HL-60 (cell line): ENCODE measurements around the gene FAR1.

ENCODE experiments used
- DNase-seq, 2 experiments: peaks; one replicate each; pipeline ENCODE4 v3.0.0-alpha.2; 2010 to 2020; ENCODE audit warnings: low read depth in 1 of 2, low spot score in 1 of 2
- H3K27ac ChIP-seq: fragments of 250-450 bp; sonication (Bioruptor Pico); replicated peaks from 2 replicates; pipeline ENCODE4 v1.5.1; 2020; ENCODE audit warnings: mild to moderate bottlenecking, moderate library complexity
- H3K27me3 ChIP-seq: fragments of 250-450 bp; sonication (Bioruptor Pico); 2 replicates; pipeline ENCODE4 v1.5.1; 2021; ENCODE audit warnings: mild to moderate bottlenecking, moderate library complexity; ENCODE audit not compliant: insufficient read depth, poor library complexity, severe bottlenecking
- H3K4me3 ChIP-seq: replicated peaks from 2 replicates; pipeline ENCODE4 v1.5.1; 2011; ENCODE audit warnings: mild to moderate bottlenecking, control low read depth, low read length; ENCODE audit not compliant: insufficient read depth
- GABPA ChIP-seq: IDR thresholded peaks from 2 replicates; pipeline ENCODE4 v1.6.1; 2012; ENCODE audit warnings: low read depth
- POLR2AphosphoS5 ChIP-seq: IDR thresholded peaks from 2 replicates; pipeline ENCODE4 v1.6.1; 2012; ENCODE audit warnings: low read depth
- SPI1 ChIP-seq: IDR thresholded peaks from 2 replicates; pipeline ENCODE4 v1.6.1; 2012; ENCODE audit warnings: low read depth, mild to moderate bottlenecking, borderline replicate concordance
- TF ChIP-seq, protein P1 (sequence below): IDR thresholded peaks from 2 replicates; pipeline ENCODE4 v1.6.1; 2012; ENCODE audit warnings: low read depth; ENCODE audit not compliant: insufficient replicate concordance
- TF ChIP-seq, protein P2 (sequence below): IDR thresholded peaks from one replicate; pipeline ENCODE4 v1.5.1; 2011; ENCODE audit warnings: low read length, control low read depth, inconsistent platforms; ENCODE audit not compliant: insufficient read depth

FAR1 gene

DNA sequence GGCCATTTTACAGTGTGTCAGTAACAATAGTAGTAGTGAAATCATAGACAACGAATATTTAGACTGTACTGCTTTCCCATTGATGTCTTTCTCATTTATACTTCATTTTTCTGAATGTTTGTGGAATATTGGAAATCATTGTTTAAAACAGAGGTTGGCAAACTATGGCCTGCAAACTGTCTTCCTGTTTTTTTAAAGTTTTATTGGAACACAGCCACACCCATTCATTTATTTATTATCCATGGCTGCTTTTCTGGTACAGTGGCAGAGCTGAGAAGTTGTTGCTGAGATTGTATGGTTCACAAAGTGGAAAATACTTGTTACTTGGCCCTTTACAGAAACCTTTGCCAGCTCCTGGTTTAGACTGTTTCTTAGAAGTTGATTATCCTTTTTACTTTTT, 13.7 kb downstream of the FAR1 start:
- Histone ChIP-seq H3K27ac (no peak overlapping the region), H3K27me3 (no peaks in the 10 kb centered on the region), H3K4me3 (no peak overlapping the region)
- TF ChIP-seq GABPA (no peak), POLR2AphosphoS5 (no peak), SPI1 (no peak)
- TF ChIP-seq, protein P1, sequence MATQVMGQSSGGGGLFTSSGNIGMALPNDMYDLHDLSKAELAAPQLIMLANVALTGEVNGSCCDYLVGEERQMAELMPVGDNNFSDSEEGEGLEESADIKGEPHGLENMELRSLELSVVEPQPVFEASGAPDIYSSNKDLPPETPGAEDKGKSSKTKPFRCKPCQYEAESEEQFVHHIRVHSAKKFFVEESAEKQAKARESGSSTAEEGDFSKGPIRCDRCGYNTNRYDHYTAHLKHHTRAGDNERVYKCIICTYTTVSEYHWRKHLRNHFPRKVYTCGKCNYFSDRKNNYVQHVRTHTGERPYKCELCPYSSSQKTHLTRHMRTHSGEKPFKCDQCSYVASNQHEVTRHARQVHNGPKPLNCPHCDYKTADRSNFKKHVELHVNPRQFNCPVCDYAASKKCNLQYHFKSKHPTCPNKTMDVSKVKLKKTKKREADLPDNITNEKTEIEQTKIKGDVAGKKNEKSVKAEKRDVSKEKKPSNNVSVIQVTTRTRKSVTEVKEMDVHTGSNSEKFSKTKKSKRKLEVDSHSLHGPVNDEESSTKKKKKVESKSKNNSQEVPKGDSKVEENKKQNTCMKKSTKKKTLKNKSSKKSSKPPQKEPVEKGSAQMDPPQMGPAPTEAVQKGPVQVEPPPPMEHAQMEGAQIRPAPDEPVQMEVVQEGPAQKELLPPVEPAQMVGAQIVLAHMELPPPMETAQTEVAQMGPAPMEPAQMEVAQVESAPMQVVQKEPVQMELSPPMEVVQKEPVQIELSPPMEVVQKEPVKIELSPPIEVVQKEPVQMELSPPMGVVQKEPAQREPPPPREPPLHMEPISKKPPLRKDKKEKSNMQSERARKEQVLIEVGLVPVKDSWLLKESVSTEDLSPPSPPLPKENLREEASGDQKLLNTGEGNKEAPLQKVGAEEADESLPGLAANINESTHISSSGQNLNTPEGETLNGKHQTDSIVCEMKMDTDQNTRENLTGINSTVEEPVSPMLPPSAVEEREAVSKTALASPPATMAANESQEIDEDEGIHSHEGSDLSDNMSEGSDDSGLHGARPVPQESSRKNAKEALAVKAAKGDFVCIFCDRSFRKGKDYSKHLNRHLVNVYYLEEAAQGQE = no peak
- TF ChIP-seq, protein P2, sequence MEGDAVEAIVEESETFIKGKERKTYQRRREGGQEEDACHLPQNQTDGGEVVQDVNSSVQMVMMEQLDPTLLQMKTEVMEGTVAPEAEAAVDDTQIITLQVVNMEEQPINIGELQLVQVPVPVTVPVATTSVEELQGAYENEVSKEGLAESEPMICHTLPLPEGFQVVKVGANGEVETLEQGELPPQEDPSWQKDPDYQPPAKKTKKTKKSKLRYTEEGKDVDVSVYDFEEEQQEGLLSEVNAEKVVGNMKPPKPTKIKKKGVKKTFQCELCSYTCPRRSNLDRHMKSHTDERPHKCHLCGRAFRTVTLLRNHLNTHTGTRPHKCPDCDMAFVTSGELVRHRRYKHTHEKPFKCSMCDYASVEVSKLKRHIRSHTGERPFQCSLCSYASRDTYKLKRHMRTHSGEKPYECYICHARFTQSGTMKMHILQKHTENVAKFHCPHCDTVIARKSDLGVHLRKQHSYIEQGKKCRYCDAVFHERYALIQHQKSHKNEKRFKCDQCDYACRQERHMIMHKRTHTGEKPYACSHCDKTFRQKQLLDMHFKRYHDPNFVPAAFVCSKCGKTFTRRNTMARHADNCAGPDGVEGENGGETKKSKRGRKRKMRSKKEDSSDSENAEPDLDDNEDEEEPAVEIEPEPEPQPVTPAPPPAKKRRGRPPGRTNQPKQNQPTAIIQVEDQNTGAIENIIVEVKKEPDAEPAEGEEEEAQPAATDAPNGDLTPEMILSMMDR = no peak
- no peak for DNase-seq

DNA sequence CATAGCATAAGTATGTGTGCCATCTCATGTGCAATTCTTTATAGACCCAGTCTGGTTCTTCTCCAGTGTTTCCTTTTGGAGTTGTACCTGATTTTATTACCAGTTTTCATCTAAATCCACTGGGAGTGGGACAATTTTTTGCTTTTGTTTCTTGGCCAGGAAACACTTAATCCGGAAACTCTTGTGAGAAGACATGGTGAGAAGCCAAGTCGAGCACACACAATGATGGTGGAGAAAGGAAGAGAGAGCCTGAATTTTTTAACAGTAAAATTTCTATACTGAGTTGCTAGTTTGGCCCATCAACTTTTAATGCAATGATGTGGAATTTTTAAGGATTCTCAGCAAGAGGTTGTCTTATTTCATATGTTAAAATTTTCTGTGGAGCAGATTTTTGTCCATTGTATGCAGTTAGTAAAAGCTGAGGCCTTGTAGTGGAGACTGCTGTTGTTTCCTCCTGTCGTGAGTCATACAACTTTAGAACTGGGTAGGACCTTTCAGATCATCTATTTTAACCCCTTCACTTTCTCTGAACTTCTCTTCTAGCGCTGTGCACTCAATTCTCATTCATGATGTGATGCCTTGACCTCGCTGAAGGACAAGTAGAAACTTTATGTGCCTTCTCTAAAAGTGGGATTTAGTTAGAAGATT, 17.1 kb downstream of the FAR1 start:
- TF ChIP-seq, protein P1 = no peak
- TF ChIP-seq POLR2AphosphoS5 (no peak), GABPA (no peak)
- Histone ChIP-seq H3K4me3 (no peak overlapping the region), H3K27ac (no peak overlapping the region), H3K27me3 (no peaks in the 10 kb centered on the region)
- DNase-seq = no peak

DNA sequence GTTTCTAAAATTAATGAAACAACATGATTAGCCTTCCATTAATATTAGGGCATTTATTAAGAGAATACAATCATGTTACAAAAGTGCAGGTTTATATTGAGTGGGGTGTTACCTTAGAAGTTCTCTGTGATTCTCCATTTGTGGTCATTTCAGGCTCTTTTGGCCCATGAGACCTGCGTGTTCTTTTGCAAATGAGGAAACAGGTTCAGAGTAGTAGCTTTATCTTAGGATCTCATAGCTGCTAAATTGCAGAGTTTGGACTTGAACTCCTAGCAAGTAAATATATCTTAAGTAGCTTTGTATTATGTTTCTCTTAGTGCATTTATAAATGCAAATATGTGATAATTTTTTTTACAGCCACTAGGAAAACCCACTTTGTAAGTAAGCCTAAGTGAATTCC, 18.3 kb downstream of the FAR1 start:
- Histone ChIP-seq H3K27ac (no peak overlapping the region), H3K27me3 (no peaks in the 10 kb centered on the region), H3K4me3 (no peak overlapping the region)
- TF ChIP-seq, protein P2 = no peak
- TF ChIP-seq SPI1 (no peak), GABPA (no peak), POLR2AphosphoS5 (no peak)
- TF ChIP-seq, protein P1 = no peak
- no peak for DNase-seq

DNA sequence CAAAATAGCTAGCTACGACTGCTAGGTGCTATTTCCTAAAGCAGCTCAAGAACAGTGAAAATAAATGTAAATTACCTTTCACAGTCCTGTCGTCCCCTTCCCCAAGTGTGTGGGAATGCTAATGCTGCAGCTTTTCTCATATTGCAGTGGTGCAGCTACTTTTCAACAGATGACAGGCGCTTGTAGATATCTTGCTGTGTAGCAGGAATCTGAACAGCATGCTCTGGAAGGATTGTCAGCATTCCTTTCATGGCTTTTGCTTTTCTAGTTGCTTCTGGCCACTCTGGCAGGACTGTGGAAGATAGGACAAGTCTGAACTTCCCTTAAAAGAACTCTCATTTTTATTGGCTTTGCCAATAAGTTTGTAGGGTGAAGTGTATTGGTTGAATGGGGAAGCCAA, 18.8 kb downstream of the FAR1 start:
- Histone ChIP-seq H3K4me3 (no peak overlapping the region), H3K27me3 (no peaks in the 10 kb centered on the region), H3K27ac (no peak overlapping the region)
- TF ChIP-seq, protein P2 = no peak
- TF ChIP-seq POLR2AphosphoS5 = no peak
- no peak for TF ChIP-seq GABPA
- TF ChIP-seq, protein P1 = no peak
- no peak for DNase-seq
